SK-N-SH treated with all-trans-retinoic acid at 6 μM for 48 hours (cell line): ENCODE measurements around the gene DDX27.

Source experiments
- ARNTL ChIP-seq: fragments of 450-650 bp; formaldehyde crosslinking; IDR thresholded peaks from 2 replicates; pipeline ENCODE4 v1.5.0; 2020; ENCODE audit warnings: low read depth, mild to moderate bottlenecking, moderate library complexity, borderline replicate concordance
- ISL1 ChIP-seq: fragments of 250-450 bp; sonication (Bioruptor Pico); IDR thresholded peaks from 2 replicates; pipeline ENCODE4 v2.1.2; 2022; ENCODE audit warnings: mild to moderate bottlenecking, moderate library complexity
- PPARA ChIP-seq: fragments of 250-450 bp; sonication (Bioruptor Pico); IDR thresholded peaks from 2 replicates; pipeline ENCODE4 v1.5.0; 2020; ENCODE audit warnings: mild to moderate bottlenecking, borderline replicate concordance
- RARB ChIP-seq: fragments of 250-450 bp; sonication (Bioruptor Pico); IDR thresholded peaks from 2 replicates; pipeline ENCODE4 v1.8.0; 2021; ENCODE audit warnings: mild to moderate bottlenecking, moderate library complexity
- SNAI2 ChIP-seq: fragments of 250-450 bp; sonication (Bioruptor Pico); IDR thresholded peaks from 2 replicates; pipeline ENCODE4 v1.5.0; 2020; ENCODE audit warnings: mild to moderate bottlenecking, moderate library complexity
- ZC3H10 ChIP-seq: fragments of 250-450 bp; sonication (Bioruptor Pico); IDR thresholded peaks from 2 replicates; pipeline ENCODE4 v1.5.1; 2021; ENCODE audit warnings: mild to moderate bottlenecking, moderate library complexity
- ZFP30 ChIP-seq: fragments of 450-650 bp; formaldehyde crosslinking; IDR thresholded peaks from 2 replicates; pipeline ENCODE4 v1.5.0; 2022; ENCODE audit warnings: mild to moderate bottlenecking, moderate library complexity
- ZNF565 ChIP-seq: fragments of 450-650 bp; formaldehyde crosslinking; conservative IDR thresholded peaks from 2 replicates; pipeline ENCODE4 v1.5.0; 2020; ENCODE audit warnings: low read depth, mild to moderate bottlenecking, moderate library complexity
- ZNF70 ChIP-seq: fragments of 450-650 bp; formaldehyde crosslinking; IDR thresholded peaks from 2 replicates; pipeline ENCODE4 v1.5.0; 2020; ENCODE audit warnings: mild to moderate bottlenecking, moderate library complexity
- ZNF8 ChIP-seq: fragments of 450-650 bp; formaldehyde crosslinking; IDR thresholded peaks from 2 replicates; pipeline ENCODE4 v1.5.0; 2020; ENCODE audit warnings: mild to moderate bottlenecking, moderate library complexity
- TF ChIP-seq, protein P1 (sequence below): fragments of 250-450 bp; sonication (Bioruptor Pico); IDR thresholded peaks from 2 replicates; pipeline ENCODE4 v1.8.0; 2020; ENCODE audit warnings: mild to moderate bottlenecking, moderate library complexity, borderline replicate concordance
- TF ChIP-seq, protein P2 (sequence below): fragments of 250-450 bp; sonication (Bioruptor Pico); IDR thresholded peaks from 2 replicates; pipeline ENCODE4 v1.8.0; 2021; ENCODE audit warnings: low read depth, mild to moderate bottlenecking, moderate library complexity, borderline replicate concordance
- TF ChIP-seq, protein P3 (sequence below): fragments of 250-450 bp; sonication (Bioruptor Pico); IDR thresholded peaks from 2 replicates; pipeline ENCODE4 v1.5.1; 2020; ENCODE audit warnings: low read depth, mild to moderate bottlenecking, moderate library complexity

DNA sequence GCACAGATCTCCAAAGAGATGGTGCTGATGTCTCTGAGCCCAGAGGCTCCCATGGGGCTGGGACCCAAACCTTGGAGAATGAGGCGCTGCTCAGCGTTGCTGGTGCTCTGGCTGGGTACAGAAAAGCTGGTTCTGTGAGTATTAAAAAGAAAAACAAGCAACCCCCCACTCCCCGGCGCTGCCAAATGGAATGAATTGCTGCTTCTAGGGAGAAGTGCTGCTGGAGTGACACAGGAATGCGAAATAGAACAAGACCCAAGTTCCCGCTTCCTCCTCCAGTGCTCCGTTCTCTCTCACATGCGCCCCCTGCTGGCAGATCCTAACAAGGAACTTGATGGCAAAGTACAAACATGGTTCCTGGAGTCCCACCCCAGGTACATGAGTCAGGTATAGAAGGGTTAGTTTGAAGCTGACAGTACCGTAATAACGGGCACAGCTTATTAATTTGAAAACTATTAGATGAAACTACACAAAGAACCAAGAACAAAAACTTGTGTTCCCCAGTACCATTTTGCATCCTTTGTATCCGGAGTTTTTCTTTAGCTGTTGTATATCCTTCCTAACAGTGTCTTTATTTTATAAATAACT lies 2.1 kb upstream of the DDX27 start:
- no peak for TF ChIP-seq ARNTL (CRISPR knock-in tag)
- TF ChIP-seq ZNF70 (CRISPR knock-in tag), result no peak
- TF ChIP-seq ISL1 (CRISPR knock-in tag), result no peak
- TF ChIP-seq, protein P1, sequence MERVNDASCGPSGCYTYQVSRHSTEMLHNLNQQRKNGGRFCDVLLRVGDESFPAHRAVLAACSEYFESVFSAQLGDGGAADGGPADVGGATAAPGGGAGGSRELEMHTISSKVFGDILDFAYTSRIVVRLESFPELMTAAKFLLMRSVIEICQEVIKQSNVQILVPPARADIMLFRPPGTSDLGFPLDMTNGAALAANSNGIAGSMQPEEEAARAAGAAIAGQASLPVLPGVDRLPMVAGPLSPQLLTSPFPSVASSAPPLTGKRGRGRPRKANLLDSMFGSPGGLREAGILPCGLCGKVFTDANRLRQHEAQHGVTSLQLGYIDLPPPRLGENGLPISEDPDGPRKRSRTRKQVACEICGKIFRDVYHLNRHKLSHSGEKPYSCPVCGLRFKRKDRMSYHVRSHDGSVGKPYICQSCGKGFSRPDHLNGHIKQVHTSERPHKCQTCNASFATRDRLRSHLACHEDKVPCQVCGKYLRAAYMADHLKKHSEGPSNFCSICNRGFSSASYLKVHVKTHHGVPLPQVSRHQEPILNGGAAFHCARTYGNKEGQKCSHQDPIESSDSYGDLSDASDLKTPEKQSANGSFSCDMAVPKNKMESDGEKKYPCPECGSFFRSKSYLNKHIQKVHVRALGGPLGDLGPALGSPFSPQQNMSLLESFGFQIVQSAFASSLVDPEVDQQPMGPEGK (CRISPR knock-in tag), result no peak
- TF ChIP-seq ZFP30 (CRISPR knock-in tag), result no peak
- TF ChIP-seq SNAI2 (CRISPR knock-in tag), result no peak
- TF ChIP-seq, protein P2, sequence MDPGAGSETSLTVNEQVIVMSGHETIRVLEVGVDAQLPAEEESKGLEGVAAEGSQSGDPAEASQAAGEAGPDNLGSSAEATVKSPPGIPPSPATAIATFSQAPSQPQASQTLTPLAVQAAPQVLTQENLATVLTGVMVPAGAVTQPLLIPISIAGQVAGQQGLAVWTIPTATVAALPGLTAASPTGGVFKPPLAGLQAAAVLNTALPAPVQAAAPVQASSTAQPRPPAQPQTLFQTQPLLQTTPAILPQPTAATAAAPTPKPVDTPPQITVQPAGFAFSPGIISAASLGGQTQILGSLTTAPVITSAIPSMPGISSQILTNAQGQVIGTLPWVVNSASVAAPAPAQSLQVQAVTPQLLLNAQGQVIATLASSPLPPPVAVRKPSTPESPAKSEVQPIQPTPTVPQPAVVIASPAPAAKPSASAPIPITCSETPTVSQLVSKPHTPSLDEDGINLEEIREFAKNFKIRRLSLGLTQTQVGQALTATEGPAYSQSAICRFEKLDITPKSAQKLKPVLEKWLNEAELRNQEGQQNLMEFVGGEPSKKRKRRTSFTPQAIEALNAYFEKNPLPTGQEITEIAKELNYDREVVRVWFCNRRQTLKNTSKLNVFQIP (CRISPR knock-in tag), result no peak
- TF ChIP-seq PPARA (CRISPR knock-in tag), result no peak
- no peak for TF ChIP-seq ZC3H10 (CRISPR knock-in tag)
- no peak for TF ChIP-seq ZNF565 (CRISPR knock-in tag)
- TF ChIP-seq, protein P3, sequence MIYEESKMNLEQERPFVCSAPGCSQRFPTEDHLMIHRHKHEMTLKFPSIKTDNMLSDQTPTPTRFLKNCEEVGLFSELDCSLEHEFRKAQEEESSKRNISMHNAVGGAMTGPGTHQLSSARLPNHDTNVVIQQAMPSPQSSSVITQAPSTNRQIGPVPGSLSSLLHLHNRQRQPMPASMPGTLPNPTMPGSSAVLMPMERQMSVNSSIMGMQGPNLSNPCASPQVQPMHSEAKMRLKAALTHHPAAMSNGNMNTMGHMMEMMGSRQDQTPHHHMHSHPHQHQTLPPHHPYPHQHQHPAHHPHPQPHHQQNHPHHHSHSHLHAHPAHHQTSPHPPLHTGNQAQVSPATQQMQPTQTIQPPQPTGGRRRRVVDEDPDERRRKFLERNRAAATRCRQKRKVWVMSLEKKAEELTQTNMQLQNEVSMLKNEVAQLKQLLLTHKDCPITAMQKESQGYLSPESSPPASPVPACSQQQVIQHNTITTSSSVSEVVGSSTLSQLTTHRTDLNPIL (CRISPR knock-in tag), result no peak
- TF ChIP-seq RARB (CRISPR knock-in tag), result no peak
- TF ChIP-seq ZNF8 (CRISPR knock-in tag), result no peak
